ENCODE data around the gene TNFAIP6.

DNA sequence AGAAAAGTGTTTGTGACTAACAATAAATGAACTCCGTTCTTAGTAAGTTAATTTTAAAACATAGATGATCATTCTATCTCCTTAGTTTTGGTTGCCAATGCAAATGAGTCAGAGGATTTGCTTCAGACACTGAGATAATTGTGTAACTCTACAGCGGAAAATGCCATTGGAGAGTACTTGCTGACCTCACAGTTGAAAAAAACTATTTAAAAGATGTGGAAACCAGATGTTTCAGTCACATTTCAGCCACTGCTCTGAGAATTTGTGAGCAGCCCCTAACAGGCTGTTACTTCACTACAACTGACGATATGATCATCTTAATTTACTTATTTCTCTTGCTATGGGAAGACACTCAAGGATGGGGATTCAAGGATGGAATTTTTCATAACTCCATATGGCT is at the start of gene TNFAIP6:
- TF ChIP-seq, protein P1, sequence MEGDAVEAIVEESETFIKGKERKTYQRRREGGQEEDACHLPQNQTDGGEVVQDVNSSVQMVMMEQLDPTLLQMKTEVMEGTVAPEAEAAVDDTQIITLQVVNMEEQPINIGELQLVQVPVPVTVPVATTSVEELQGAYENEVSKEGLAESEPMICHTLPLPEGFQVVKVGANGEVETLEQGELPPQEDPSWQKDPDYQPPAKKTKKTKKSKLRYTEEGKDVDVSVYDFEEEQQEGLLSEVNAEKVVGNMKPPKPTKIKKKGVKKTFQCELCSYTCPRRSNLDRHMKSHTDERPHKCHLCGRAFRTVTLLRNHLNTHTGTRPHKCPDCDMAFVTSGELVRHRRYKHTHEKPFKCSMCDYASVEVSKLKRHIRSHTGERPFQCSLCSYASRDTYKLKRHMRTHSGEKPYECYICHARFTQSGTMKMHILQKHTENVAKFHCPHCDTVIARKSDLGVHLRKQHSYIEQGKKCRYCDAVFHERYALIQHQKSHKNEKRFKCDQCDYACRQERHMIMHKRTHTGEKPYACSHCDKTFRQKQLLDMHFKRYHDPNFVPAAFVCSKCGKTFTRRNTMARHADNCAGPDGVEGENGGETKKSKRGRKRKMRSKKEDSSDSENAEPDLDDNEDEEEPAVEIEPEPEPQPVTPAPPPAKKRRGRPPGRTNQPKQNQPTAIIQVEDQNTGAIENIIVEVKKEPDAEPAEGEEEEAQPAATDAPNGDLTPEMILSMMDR (conservative IDR thresholded peaks at IDR 0.05; ENCODE audit: low read length) = no peak
- TF ChIP-seq EZH2phosphoT487 (IDR thresholded peaks at IDR 0.05; ENCODE audit: borderline replicate concordance, low read depth, low read length) = no peak

Measured in OCI-LY7 (cell line).